Endothelial cell of umbilical vein (primary cell): ENCODE data around the gene MICALL1. TPM values are rescaled to one million over a fixed set of nuclear protein-coding genes. Genes with fewer than 3 reads are reported as not detected.

ENCODE experiments used
- BruUV-seq: library from RNA; stranded (reverse); fragments of 400-500 nt; replicated peaks from 2 replicates; lab custom pipeline; 2021; lab: Mats Ljungman, UMichigan
- CTCF ChIA-PET: fragments of 300-600, 350-600 bp; sonication (Branson Sonifier 250); formaldehyde crosslinking; loops from one replicate; lab custom pipeline; 2021; ENCODE audit warnings: antibody characterized with exemption, inconsistent platforms; lab: Charles Lee
- POLR2A ChIA-PET: fragments of 300-600, 350-600 bp; sonication (Branson Sonifier 250); formaldehyde crosslinking; loops from one replicate; lab custom pipeline; 2021; ENCODE audit warnings: antibody characterized with exemption, inconsistent platforms; lab: Charles Lee
- DNase-seq: peaks from one replicate; pipeline ENCODE4 v3.0.0-alpha.2; 2011; ENCODE audit warnings: low read depth, low spot score
- FAIRE-seq: peaks from 2 replicates; lab custom pipeline; 2011; peaks lifted over from hg19 to GRCh38; lab: Jason Lieb, UNC
- H2AFZ ChIP-seq: 2 replicates; pipeline ENCODE4 v1.6.0; 2012; ENCODE audit warnings: low read depth, low read length, control low read depth, inconsistent platforms
- H3K27ac ChIP-seq: 2 replicates; pipeline ENCODE4 v1.5.1; 2011; ENCODE audit warnings: low read depth, mild to moderate bottlenecking, control low read depth, low read length, moderate library complexity; ENCODE audit not compliant: insufficient read depth
- H3K27me3 ChIP-seq, 2 experiments: 2 replicates each; pipeline versions ENCODE4 v1.6.0 to v1.6.1; 2011; ENCODE audit warnings: low read length in 2 of 2, mixed read lengths in 1 of 2; ENCODE audit not compliant: control insufficient read depth in 2 of 2, insufficient read depth in 2 of 2
- H3K36me3 ChIP-seq, 2 experiments: 2 replicates in 1 of 2; 3 replicates in 1 of 2; pipeline ENCODE4 v1.5.1; 2011; ENCODE audit warnings: low read length in 2 of 2, mild to moderate bottlenecking in 1 of 2, moderate library complexity in 1 of 2; ENCODE audit not compliant: control insufficient read depth in 2 of 2, insufficient read depth in 2 of 2; ENCODE audit errors: extremely low read depth in 1 of 2
- H3K4me1 ChIP-seq: 3 replicates; pipeline ENCODE4 v1.5.1; 2011; ENCODE audit warnings: mild to moderate bottlenecking, low read length; ENCODE audit not compliant: control insufficient read depth, insufficient read depth; ENCODE audit errors: extremely low read depth
- H3K4me2 ChIP-seq: 2 replicates; pipeline ENCODE4 v1.6.1; 2011; ENCODE audit warnings: low read length, control low read depth, mixed read lengths; ENCODE audit not compliant: insufficient read depth
- H3K4me3 ChIP-seq, 3 experiments: fragments of 200-600 bp in 1 of 3; sonication (generic), shearing (Covaris generic) in 1 of 3; replicated peaks in 1 of 3; 2 replicates each; pipeline ENCODE4 v1.5.1; 2011 to 2016; ENCODE audit warnings: control low read depth in 3 of 3, low read length in 3 of 3, mild to moderate bottlenecking in 2 of 3, inconsistent platforms in 1 of 3, low read depth in 1 of 3, moderate library complexity in 1 of 3; ENCODE audit not compliant: insufficient read depth in 1 of 3
- H3K79me2 ChIP-seq: 2 replicates; pipeline ENCODE4 v1.6.0; 2012; ENCODE audit warnings: low read length, inconsistent platforms; ENCODE audit not compliant: control insufficient read depth, insufficient read depth
- H3K9ac ChIP-seq: replicated peaks from 2 replicates; pipeline ENCODE3; 2011; ENCODE audit warnings: low read length, control low read depth; ENCODE audit not compliant: insufficient read depth; ENCODE audit errors: extremely low read depth
- H3K9me1 ChIP-seq: replicated peaks from 3 replicates; pipeline ENCODE4 v1.6.0; 2011; ENCODE audit warnings: mild to moderate bottlenecking, low read length; ENCODE audit not compliant: control insufficient read depth, insufficient read depth; ENCODE audit errors: extremely low read depth
- H3K9me3 ChIP-seq: replicated peaks from 2 replicates; pipeline ENCODE4 v1.5.1; 2012; ENCODE audit warnings: low read length, inconsistent platforms; ENCODE audit not compliant: control insufficient read depth, insufficient read depth
- H4K20me1 ChIP-seq: replicated peaks from 2 replicates; pipeline ENCODE3; 2011; ENCODE audit warnings: mild to moderate bottlenecking, low read length; ENCODE audit not compliant: control insufficient read depth, insufficient read depth; ENCODE audit errors: extremely low read depth
- JUN ChIP-seq: IDR thresholded peaks from 2 replicates; pipeline ENCODE4 v1.6.1; 2011; ENCODE audit warnings: borderline replicate concordance, low read depth; ENCODE audit not compliant: insufficient read length, insufficient read depth
- MAX ChIP-seq: IDR thresholded peaks from 2 replicates; pipeline ENCODE4 v1.6.1; 2011; ENCODE audit not compliant: insufficient read depth, insufficient read length
- POLR2A ChIP-seq: IDR thresholded peaks from 2 replicates; pipeline ENCODE4 v1.6.1; 2012; ENCODE audit warnings: low read depth, mild to moderate bottlenecking, control low read depth, low read length
- POLR2AphosphoS5 ChIP-seq: IDR thresholded peaks from 2 replicates; pipeline ENCODE4 v1.6.1; 2012; ENCODE audit warnings: low read depth, mild to moderate bottlenecking, control low read depth, low read length, moderate library complexity; ENCODE audit not compliant: insufficient read depth
- dilution Hi-C: fragments of 300-500 bp; cut with MboI; formaldehyde crosslinking; loops from one replicate; pipeline ENCODE4 v1.15.0; 2019; ENCODE audit warnings: low sequenced_read_pairs; ENCODE audit not compliant: extremely low pct_ligation_motif_present
- intact Hi-C: fragments of 100-400 bp; cut with micrococcal nuclease; formaldehyde crosslinking; loops from one replicate; pipeline ENCODE4 v1.10.0; 2022
- polyA plus RNA-seq, 4 experiments: library from polyadenylated mRNA; depleted of rRNA in 3 of 4; stranded (reverse) in 3 of 4; unstranded in 1 of 4; fragments of >200 nt; gene quantifications; 2 replicates each; pipeline versions ENCODE4 v1.2.1 to v1.2.3, GENCODE V29; 2011 to 2012; ENCODE audit warnings: missing spikeins in 1 of 4
- total RNA-seq: library from RNA; stranded (reverse); gene quantifications from 2 replicates; pipeline ENCODE4 v1.2.3, GENCODE V29; 2021
- TF ChIP-seq, protein P1 (sequence below), 2 donors: IDR thresholded peaks; 1 replicate in 1 of 2; 2 replicates in 1 of 2; pipeline ENCODE4 v1.5.1; 2011; ENCODE audit warnings: low read length in 2 of 2, mild to moderate bottlenecking in 2 of 2, moderate library complexity in 2 of 2, control low read depth in 1 of 2, inconsistent platforms in 1 of 2, low read depth in 1 of 2; ENCODE audit not compliant: insufficient read depth in 1 of 2; ENCODE audit errors: extremely low read depth in 1 of 2

Gene MICALL1
- total and polyA plus RNA-seq, 2 donors (not counting 3 experiments of a cell fraction or from before 2014, with no cell fraction given) = 23.9 to 66.9 TPM

DNA sequence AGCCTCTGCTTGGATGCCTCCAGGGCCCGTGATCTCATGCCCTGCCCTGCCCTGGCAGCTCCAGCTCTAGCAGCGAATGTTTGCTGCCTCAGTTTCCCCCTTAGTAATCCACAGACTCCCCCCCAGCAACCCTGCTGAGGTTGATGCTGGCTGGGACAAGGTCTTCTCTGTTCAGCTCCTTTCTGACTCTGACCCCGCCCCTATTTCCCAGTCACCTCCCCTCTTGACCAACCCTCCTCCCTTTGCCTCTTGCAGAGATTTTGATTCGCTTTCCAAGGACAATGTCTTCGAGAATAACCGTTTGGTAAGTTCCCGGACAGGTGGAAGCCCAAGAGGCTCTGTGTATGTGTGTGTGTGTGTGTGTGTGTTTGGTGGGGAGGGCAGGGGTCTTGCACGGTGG is 5.6 kb downstream of the MICALL1 start:
- no peak for DNase-seq
- CTCF ChIA-PET = interaction anchor here (1.8 kb wide), 1 partner anchor 24 kb away, joined by 5 read pairs; no protein-coding TSS in a partner anchor
- FAIRE-seq = no peak

More for the DNA sequence above, 5.6 kb downstream of the MICALL1 start:
- peaks cover 25% of the 10 kb centered on the region for H3K79me2 ChIP-seq
- H3K4me1 ChIP-seq = peaks cover 8% of the 10 kb centered on the region
- no peaks in the 10 kb centered on the region for H3K9me3 ChIP-seq
- dilution Hi-C loops = no loop called here
- H3K27me3 ChIP-seq = no peaks in the 10 kb centered on the region
- BruUV-seq = no TSS peak
- H3K4me3 ChIP-seq = no peak overlapping the region
- H3K4me2 ChIP-seq = no peak overlapping the region
- TF ChIP-seq MAX (no peak), POLR2A (no peak), JUN (no peak), POLR2AphosphoS5 (no peak)
- TF ChIP-seq, protein P1, sequence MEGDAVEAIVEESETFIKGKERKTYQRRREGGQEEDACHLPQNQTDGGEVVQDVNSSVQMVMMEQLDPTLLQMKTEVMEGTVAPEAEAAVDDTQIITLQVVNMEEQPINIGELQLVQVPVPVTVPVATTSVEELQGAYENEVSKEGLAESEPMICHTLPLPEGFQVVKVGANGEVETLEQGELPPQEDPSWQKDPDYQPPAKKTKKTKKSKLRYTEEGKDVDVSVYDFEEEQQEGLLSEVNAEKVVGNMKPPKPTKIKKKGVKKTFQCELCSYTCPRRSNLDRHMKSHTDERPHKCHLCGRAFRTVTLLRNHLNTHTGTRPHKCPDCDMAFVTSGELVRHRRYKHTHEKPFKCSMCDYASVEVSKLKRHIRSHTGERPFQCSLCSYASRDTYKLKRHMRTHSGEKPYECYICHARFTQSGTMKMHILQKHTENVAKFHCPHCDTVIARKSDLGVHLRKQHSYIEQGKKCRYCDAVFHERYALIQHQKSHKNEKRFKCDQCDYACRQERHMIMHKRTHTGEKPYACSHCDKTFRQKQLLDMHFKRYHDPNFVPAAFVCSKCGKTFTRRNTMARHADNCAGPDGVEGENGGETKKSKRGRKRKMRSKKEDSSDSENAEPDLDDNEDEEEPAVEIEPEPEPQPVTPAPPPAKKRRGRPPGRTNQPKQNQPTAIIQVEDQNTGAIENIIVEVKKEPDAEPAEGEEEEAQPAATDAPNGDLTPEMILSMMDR (IDR thresholded peaks at IDR 0.05; ENCODE audit: extremely low read depth in 1 of 2, insufficient read depth in 1 of 2, low read depth in 1 of 2, low read length in 2 of 2) = no peak
- no peaks in the 10 kb centered on the region for H3K9me1 ChIP-seq
- H4K20me1 ChIP-seq = no peaks in the 10 kb centered on the region
- POLR2A ChIA-PET = no interaction called here
- H3K9ac ChIP-seq = no peak overlapping the region
- no peak overlapping the region for H3K27ac ChIP-seq
- intact Hi-C loops = no loop called here
- H3K36me3 ChIP-seq = peaks cover 2 to 13% of the 10 kb centered on the region in 2 experiments
- no peak overlapping the region for H2AFZ ChIP-seq
